H9 (cell line): ENCODE data around the gene DOK1. TPM values are rescaled to one million over a fixed set of nuclear protein-coding genes. Genes with fewer than 3 reads are reported as not detected.

Experiments used
- DNase-seq: peaks from one replicate; pipeline ENCODE4 v3.0.0-alpha.2; 2017
- H2AFZ ChIP-seq: one replicate; pipeline ENCODE4 v1.6.1; 2013; ENCODE audit warnings: mild to moderate bottlenecking, low read length, control low read depth, moderate library complexity
- H2AK5ac ChIP-seq: 2 replicates; pipeline ENCODE4 v1.6.1; 2013; ENCODE audit warnings: low read length, control low read depth, mixed read lengths; ENCODE audit not compliant: insufficient read length
- H2BK120ac ChIP-seq: one replicate; pipeline ENCODE4 v1.6.1; 2013; ENCODE audit warnings: low read depth, mild to moderate bottlenecking, low read length, control low read depth, inconsistent platforms; ENCODE audit not compliant: poor library complexity, severe bottlenecking
- H2BK12ac ChIP-seq: 2 replicates; pipeline ENCODE4 v1.6.1; 2013; ENCODE audit warnings: low read length, control low read depth, mixed read lengths, low read depth; ENCODE audit not compliant: insufficient read length
- H2BK15ac ChIP-seq: 2 replicates; pipeline ENCODE4 v1.6.1; 2013; ENCODE audit warnings: low read depth, low read length, control low read depth
- H2BK20ac ChIP-seq: one replicate; pipeline ENCODE4 v1.6.1; 2013; ENCODE audit warnings: low read depth, mild to moderate bottlenecking, low read length, control low read depth, inconsistent platforms; ENCODE audit not compliant: poor library complexity, severe bottlenecking
- H2BK5ac ChIP-seq: 2 replicates; pipeline ENCODE4 v1.6.1; 2013; ENCODE audit warnings: low read length, control low read depth, mixed read lengths; ENCODE audit not compliant: insufficient read length
- H3K14ac ChIP-seq: 2 replicates; pipeline ENCODE4 v1.6.1; 2013; ENCODE audit warnings: low read length, control low read depth; ENCODE audit not compliant: insufficient read depth
- H3K18ac ChIP-seq: 2 replicates; pipeline ENCODE4 v1.6.1; 2013; ENCODE audit warnings: low read depth, mild to moderate bottlenecking, mixed read lengths, low read length, control low read depth; ENCODE audit not compliant: insufficient read length
- H3K23ac ChIP-seq: 2 replicates; pipeline ENCODE4 v1.6.1; 2013; ENCODE audit warnings: low read length, control low read depth, mixed read lengths, low read depth; ENCODE audit not compliant: insufficient read length
- H3K23me2 ChIP-seq: 2 replicates; pipeline ENCODE4 v1.6.1; 2013; ENCODE audit warnings: low read depth, mild to moderate bottlenecking, mixed read lengths, low read length, control low read depth; ENCODE audit not compliant: insufficient read length, poor library complexity, severe bottlenecking
- H3K27ac ChIP-seq: 2 replicates; pipeline ENCODE4 v1.5.1; 2013; ENCODE audit warnings: low read length, control low read depth, mixed read lengths, low read depth; ENCODE audit not compliant: insufficient read length
- H3K27me3 ChIP-seq: 2 replicates; pipeline ENCODE4 v1.6.1; 2013; ENCODE audit warnings: low read length, control low read depth, inconsistent platforms; ENCODE audit not compliant: insufficient read depth
- H3K4ac ChIP-seq: 2 replicates; pipeline ENCODE4 v1.6.1; 2013; ENCODE audit warnings: low read depth, mild to moderate bottlenecking, control low read depth, inconsistent platforms, low read length, moderate library complexity
- H3K4me1 ChIP-seq: 2 replicates; pipeline ENCODE4 v1.6.1; 2013; ENCODE audit warnings: low read length, control low read depth, inconsistent platforms; ENCODE audit not compliant: insufficient read depth
- H3K4me2 ChIP-seq: 2 replicates; pipeline ENCODE4 v1.6.1; 2013; ENCODE audit warnings: low read length, control low read depth, mixed read lengths; ENCODE audit not compliant: insufficient read length, insufficient read depth
- H3K56ac ChIP-seq: 2 replicates; pipeline ENCODE4 v1.6.1; 2013; ENCODE audit warnings: low read depth, mild to moderate bottlenecking, mixed read lengths, low read length, control low read depth; ENCODE audit not compliant: insufficient read length
- H3K79me1 ChIP-seq: 2 replicates; pipeline ENCODE4 v1.6.1; 2013; ENCODE audit warnings: low read depth, mild to moderate bottlenecking, moderate library complexity, low read length, control low read depth, inconsistent platforms; ENCODE audit not compliant: insufficient read depth, poor library complexity, severe bottlenecking
- H3K79me2 ChIP-seq: 2 replicates; pipeline ENCODE4 v1.6.1; 2013; ENCODE audit warnings: low read length, control low read depth, inconsistent platforms; ENCODE audit not compliant: insufficient read depth
- H3K9ac ChIP-seq: 2 replicates; pipeline ENCODE4 v1.6.1; 2013; ENCODE audit warnings: low read length, control low read depth, mixed read lengths; ENCODE audit not compliant: insufficient read length; ENCODE audit errors: extremely low read depth
- H3K9me3 ChIP-seq: one replicate; pipeline ENCODE4 v1.6.1; 2013; ENCODE audit warnings: low read depth, low read length, inconsistent platforms; ENCODE audit not compliant: control insufficient read depth
- H3T11ph ChIP-seq: one replicate; pipeline ENCODE4 v1.6.1; 2013; ENCODE audit warnings: mild to moderate bottlenecking, low read length, control low read depth, inconsistent platforms
- H4K20me1 ChIP-seq: one replicate; pipeline ENCODE4 v1.6.1; 2013; ENCODE audit not compliant: control insufficient read depth, insufficient read length, insufficient read depth
- H4K5ac ChIP-seq: 2 replicates; pipeline ENCODE4 v1.6.1; 2013; ENCODE audit warnings: low read depth, mild to moderate bottlenecking, mixed read lengths, low read length, control low read depth; ENCODE audit not compliant: insufficient read length
- H4K8ac ChIP-seq: replicated peaks from 2 replicates; pipeline ENCODE4 v1.6.1; 2013; ENCODE audit warnings: low read length, control low read depth, mixed read lengths, low read depth; ENCODE audit not compliant: insufficient read length
- H4K91ac ChIP-seq: 2 replicates; pipeline ENCODE4 v1.6.1; 2013; ENCODE audit warnings: low read depth, mild to moderate bottlenecking, moderate library complexity, mixed read lengths, low read length, control low read depth; ENCODE audit not compliant: insufficient read length
- H3K27ac Mint-ChIP-seq, 3 experiments: 2 replicates in 2 of 3; 3 replicates in 1 of 3; pipeline ENCODE4 v1.8.0; 2020 to 2021; ENCODE audit warnings: mixed read lengths in 3 of 3, mild to moderate bottlenecking in 1 of 3, moderate library complexity in 1 of 3
- H3K27me3 Mint-ChIP-seq: 2 replicates; pipeline ENCODE4 v1.8.0; 2021; ENCODE audit warnings: low read depth, mild to moderate bottlenecking, moderate library complexity, mixed read lengths
- H3K36me3 Mint-ChIP-seq, 3 experiments: 2 replicates in 2 of 3; 3 replicates in 1 of 3; pipeline ENCODE4 v1.8.0; 2020 to 2021; ENCODE audit warnings: low read depth in 3 of 3, mixed read lengths in 3 of 3; ENCODE audit not compliant: insufficient read depth in 1 of 3
- H3K4me1 Mint-ChIP-seq, 2 experiments: 2 replicates each; pipeline ENCODE4 v1.8.0; 2020; ENCODE audit warnings: mixed read lengths in 2 of 2
- H3K4me3 Mint-ChIP-seq, 2 experiments: 2 replicates in 1 of 2; 3 replicates in 1 of 2; pipeline ENCODE4 v1.8.0; 2020 to 2021; ENCODE audit warnings: mild to moderate bottlenecking in 2 of 2, mixed read lengths in 2 of 2, moderate library complexity in 1 of 2
- H3K9me3 Mint-ChIP-seq, 2 experiments: 2 replicates in 1 of 2; 3 replicates in 1 of 2; pipeline ENCODE4 v1.8.0; 2020; ENCODE audit warnings: mild to moderate bottlenecking in 2 of 2, mixed read lengths in 2 of 2, moderate library complexity in 1 of 2
- WGBS: extraction: QIAGEN DNeasy Blood & Tissue Kit; methylation state at CpG from one replicate; pipeline ENCODE4 v1.1.7; 2013; ENCODE audit warnings: missing lambda C conversion rate, low lambda C conversion rate, mixed read lengths; ENCODE audit not compliant: insufficient read length; ENCODE audit errors: extremely low coverage; 5-methylcytosine and 5-hydroxymethylcytosine counted together
- total RNA-seq: library from RNA; stranded (reverse); gene quantifications from 2 replicates; pipeline ENCODE4 v1.2.1, GENCODE V29; 2021
- TF ChIP-seq, protein P1 (sequence below): fragments of 200-600 bp; sonication (generic); conservative IDR thresholded peaks from 3 replicates; pipeline ENCODE4 v1.8.0; 2021; ENCODE audit warnings: antibody characterized with exemption, mild to moderate bottlenecking

The DOK1 gene
- total RNA-seq, 1 experiment from 2014 or later = 16.0 TPM

DNA sequence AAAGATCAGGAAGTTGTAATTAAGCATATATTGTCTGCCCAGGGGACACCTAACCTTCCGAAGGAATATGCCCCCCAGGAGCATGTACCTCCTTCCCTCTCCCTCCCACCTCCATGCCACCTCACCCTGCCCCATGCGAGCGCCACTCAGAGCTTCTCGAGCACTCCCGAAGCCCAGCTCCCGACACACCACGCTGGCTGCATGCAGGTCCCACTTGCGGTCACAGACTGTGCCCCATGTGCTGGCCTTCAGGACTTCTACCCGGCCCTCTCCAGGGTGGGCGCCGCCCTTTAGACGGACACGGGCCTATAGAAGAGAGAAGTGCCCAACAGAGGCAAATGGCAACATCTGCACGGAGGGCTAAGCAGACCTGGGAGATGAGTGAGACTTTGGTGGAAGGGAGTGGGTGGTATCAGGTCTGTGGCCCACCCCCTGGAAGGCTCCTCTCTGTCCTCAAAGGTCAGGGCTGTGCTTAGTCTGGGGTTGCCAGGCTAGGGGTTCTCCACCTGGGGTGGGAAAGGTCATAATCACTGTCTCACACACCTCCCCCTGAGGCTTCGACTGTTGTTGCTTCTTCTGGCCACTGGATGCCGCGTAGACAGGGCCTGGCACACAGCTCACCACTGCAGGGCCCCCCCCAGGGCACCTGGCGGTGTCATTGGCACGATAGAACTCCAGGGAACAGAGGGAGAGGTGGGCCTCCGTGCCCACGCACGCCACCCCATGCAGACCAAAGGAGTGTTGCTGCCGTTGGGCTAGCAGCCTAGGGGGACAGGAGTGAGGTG, 18.2 kb upstream of the DOK1 start:
- H3K9ac ChIP-seq = no peak overlapping the region
- TF ChIP-seq, protein P1, sequence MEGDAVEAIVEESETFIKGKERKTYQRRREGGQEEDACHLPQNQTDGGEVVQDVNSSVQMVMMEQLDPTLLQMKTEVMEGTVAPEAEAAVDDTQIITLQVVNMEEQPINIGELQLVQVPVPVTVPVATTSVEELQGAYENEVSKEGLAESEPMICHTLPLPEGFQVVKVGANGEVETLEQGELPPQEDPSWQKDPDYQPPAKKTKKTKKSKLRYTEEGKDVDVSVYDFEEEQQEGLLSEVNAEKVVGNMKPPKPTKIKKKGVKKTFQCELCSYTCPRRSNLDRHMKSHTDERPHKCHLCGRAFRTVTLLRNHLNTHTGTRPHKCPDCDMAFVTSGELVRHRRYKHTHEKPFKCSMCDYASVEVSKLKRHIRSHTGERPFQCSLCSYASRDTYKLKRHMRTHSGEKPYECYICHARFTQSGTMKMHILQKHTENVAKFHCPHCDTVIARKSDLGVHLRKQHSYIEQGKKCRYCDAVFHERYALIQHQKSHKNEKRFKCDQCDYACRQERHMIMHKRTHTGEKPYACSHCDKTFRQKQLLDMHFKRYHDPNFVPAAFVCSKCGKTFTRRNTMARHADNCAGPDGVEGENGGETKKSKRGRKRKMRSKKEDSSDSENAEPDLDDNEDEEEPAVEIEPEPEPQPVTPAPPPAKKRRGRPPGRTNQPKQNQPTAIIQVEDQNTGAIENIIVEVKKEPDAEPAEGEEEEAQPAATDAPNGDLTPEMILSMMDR = no peak
- no peak overlapping the region for H4K5ac ChIP-seq
- H3K4me1 ChIP-seq = no peaks in the 10 kb centered on the region
- Mint-ChIP-seq H3K27me3 (no peaks in the 10 kb centered on the region), H3K27ac (no peak overlapping the region), H3K36me3 (peaks cover 0 to 31% (median 24%) of the 10 kb centered on the region in 3 experiments; a peak in 5 of 7 replicates), H3K9me3 (no peaks in the 10 kb centered on the region), H3K4me3 (no peak overlapping the region), H3K4me1 (peaks cover 3 to 9% of the 10 kb centered on the region in 2 experiments; a peak in 1 of 4 replicates)
- H3K4ac ChIP-seq = no peak overlapping the region
- H3K9me3 ChIP-seq = no peaks in the 10 kb centered on the region
- H3T11ph ChIP-seq = no peak overlapping the region
- H2AFZ ChIP-seq = no peak overlapping the region
- H2BK12ac ChIP-seq = no peak overlapping the region
- no peak overlapping the region for H4K91ac ChIP-seq
- H3K79me2 ChIP-seq = no peaks in the 10 kb centered on the region
- H3K27ac ChIP-seq = no peak overlapping the region
- H2BK5ac ChIP-seq = no peak overlapping the region
- no peak overlapping the region for H3K4me2 ChIP-seq
- H4K20me1 ChIP-seq = no peaks in the 10 kb centered on the region
- DNase-seq = no peak
- H2BK15ac ChIP-seq = no peak overlapping the region
- no peak overlapping the region for H3K23ac ChIP-seq
- H2BK120ac ChIP-seq = no peak overlapping the region
- no peaks in the 10 kb centered on the region for H3K23me2 ChIP-seq
- H3K27me3 ChIP-seq = no peaks in the 10 kb centered on the region
- no peak overlapping the region for H2AK5ac ChIP-seq
- H3K79me1 ChIP-seq = no peaks in the 10 kb centered on the region
- H3K14ac ChIP-seq = no peak overlapping the region
- no CpG with 5 or more reads among the region's 23 CpGs for WGBS
- H2BK20ac ChIP-seq = no peak overlapping the region
- no peak overlapping the region for H3K18ac ChIP-seq
- H4K8ac ChIP-seq = no peak overlapping the region
- H3K56ac ChIP-seq = no peak overlapping the region
